Subcutaneous abdominal adipose tissue (tissue), 5 donors: ENCODE data around the gene ENO3.

Experiments used
- H3K27ac ChIP-seq: one replicate; pipeline ENCODE4 v1.7.0; 2013; ENCODE audit warnings: low read depth, mild to moderate bottlenecking, inconsistent platforms, low read length, moderate library complexity
- H3K27me3 ChIP-seq, 5 donors: one replicate each; pipeline ENCODE4 v1.7.0; 2013; ENCODE audit warnings: low read length in 5 of 5, inconsistent platforms in 1 of 5; ENCODE audit not compliant: control insufficient read depth in 5 of 5, insufficient read depth in 4 of 5
- H3K36me3 ChIP-seq, 5 donors: one replicate each; pipeline ENCODE4 v1.7.0; 2013; ENCODE audit warnings: low read length in 5 of 5; ENCODE audit not compliant: control insufficient read depth in 5 of 5, insufficient read depth in 5 of 5
- H3K4me1 ChIP-seq, 5 donors: one replicate each; pipeline ENCODE4 v1.7.0; 2013; ENCODE audit warnings: low read length in 5 of 5, mild to moderate bottlenecking in 3 of 5, moderate library complexity in 1 of 5; ENCODE audit not compliant: control insufficient read depth in 5 of 5, insufficient read depth in 5 of 5
- H3K4me3 ChIP-seq, 5 donors: one replicate each; pipeline ENCODE4 v1.7.0; 2013; ENCODE audit warnings: low read length in 5 of 5, low read depth in 1 of 5
- H3K9ac ChIP-seq, 5 donors: one replicate each; pipeline ENCODE4 v1.7.0; 2013; ENCODE audit warnings: low read length in 5 of 5, mild to moderate bottlenecking in 4 of 5, moderate library complexity in 3 of 5
- H3K9me3 ChIP-seq, 5 donors: one replicate each; pipeline ENCODE4 v1.7.0; 2013; ENCODE audit warnings: low read length in 5 of 5; ENCODE audit not compliant: control insufficient read depth in 5 of 5
- donor health status: healthy.
- donor health status: healthy.
- donor health status: healthy.
- donor health status: healthy.
- donor health status: healthy.

The ENO3 gene

DNA sequence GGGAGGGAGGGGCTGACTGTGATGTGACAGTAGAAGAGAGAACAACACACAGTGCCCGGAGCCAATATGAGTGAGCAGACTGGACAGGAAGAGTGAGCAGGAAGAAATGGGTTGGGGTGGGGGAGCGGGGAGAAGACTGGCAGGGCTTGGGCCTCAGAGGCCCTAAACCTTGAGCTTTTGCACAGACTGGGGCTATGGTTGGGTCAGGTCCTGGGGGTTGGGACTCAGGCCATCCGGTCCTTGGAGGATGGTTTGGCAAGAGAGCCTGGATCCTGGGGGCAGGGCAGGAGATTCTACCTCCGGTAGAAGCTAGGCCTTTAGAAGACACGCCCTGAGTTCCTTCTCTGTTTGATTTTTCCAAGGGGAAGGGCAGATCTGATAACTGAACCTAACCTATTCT, 35.5 kb downstream of the ENO3 start:
- Histone ChIP-seq H3K4me3 (peak overlapping the region; percentile 70 to 91 (median 88)), H3K27ac (peak overlapping the region; percentile 97), H3K27me3 (no peaks in the 10 kb centered on the region), H3K9ac (peak overlapping the region; percentile 43 to 95 (median 87)), H3K4me1 (peaks cover 4 to 31% (median 26%) of the 10 kb centered on the region in 5 donors), H3K36me3 (peaks cover 0 to 26% (median 20%) of the 10 kb centered on the region in 5 donors), H3K9me3 (no peaks in the 10 kb centered on the region)

GRCh38 chr17:4986951-4987766, 36.2 kb downstream of the ENO3 start, which contains the start of gene CAMTA2:
Gene CAMTA2 (minus strand): TSS chr17:4987675. CDS start chr17:4986222, 1,453 bp downstream.
- H3K27ac ChIP-seq: peak within 1 kb of the TSS; percentile 97

GRCh38 chr17:4987767-4988567, 37.0 kb downstream of the ENO3 start:
- peaks cover 0 to 11% (median 6%) of the 10 kb centered on the region in 5 donors for H3K36me3 ChIP-seq
- peak overlapping the region; percentile 97 for H3K27ac ChIP-seq
- H3K27me3 ChIP-seq: no peaks in the 10 kb centered on the region
- peak overlapping the region; percentile 85 to 94 (median 91) for H3K4me3 ChIP-seq
- peak overlapping the region; percentile 32 to 95 (median 87) for H3K9ac ChIP-seq
- peaks cover 4 to 31% (median 26%) of the 10 kb centered on the region in 5 donors for H3K4me1 ChIP-seq
- no peaks in the 10 kb centered on the region for H3K9me3 ChIP-seq

More at GRCh38 chr17:4986951-4987766, 36.2 kb downstream of the ENO3 start, which contains the start of gene CAMTA2:
- Histone ChIP-seq H3K4me1 (peaks cover 4 to 31% (median 26%) of the 10 kb centered on the region in 5 donors), H3K9ac (peak within 1 kb of the TSS; percentile 43 to 95 (median 87)), H3K36me3 (peaks cover 0 to 19% (median 14%) of the 10 kb centered on the region in 5 donors), H3K9me3 (no peaks in the 10 kb centered on the region), H3K27me3 (no peaks in the 10 kb centered on the region), H3K4me3 (peak within 1 kb of the TSS; percentile 85 to 94 (median 91))

DNA sequence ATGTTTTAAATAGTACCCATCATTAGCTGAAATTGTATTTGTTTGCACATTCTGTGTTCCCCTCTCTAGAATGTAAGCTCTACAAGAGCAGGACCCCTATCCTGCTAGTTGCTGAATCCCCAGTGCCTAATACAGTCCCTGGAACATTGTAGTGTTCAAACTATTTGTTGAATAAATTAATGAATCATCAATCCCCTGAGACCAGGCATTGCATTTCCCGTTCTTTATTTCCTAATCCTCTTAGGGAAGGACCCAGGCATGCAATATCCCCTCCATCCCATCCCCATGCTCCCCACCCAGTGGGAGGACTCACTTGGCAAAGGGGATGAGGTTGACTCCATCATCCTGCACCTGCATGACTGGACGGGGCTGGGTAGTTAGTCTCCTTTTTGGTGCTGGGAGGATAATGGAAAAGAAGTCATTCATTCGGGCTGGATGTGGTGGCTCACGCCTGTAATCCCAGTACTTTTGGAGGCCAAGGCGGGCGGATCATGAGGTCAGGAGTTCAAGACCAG, 43.2 kb downstream of the ENO3 start:
- peaks cover 3 to 19% (median 17%) of the 10 kb centered on the region in 5 donors for H3K4me1 ChIP-seq
- no peak overlapping the region for H3K9ac ChIP-seq
- no peak overlapping the region for H3K4me3 ChIP-seq
- H3K9me3 ChIP-seq: no peaks in the 10 kb centered on the region
- no peaks in the 10 kb centered on the region for H3K27me3 ChIP-seq
- no peaks in the 10 kb centered on the region for H3K36me3 ChIP-seq
- no peak overlapping the region for H3K27ac ChIP-seq

- Histone ChIP-seq H3K27ac (peak within 1 kb of the TSS; percentile 76), H3K9ac (peak within 1 kb of the TSS; percentile 68 to 95 (median 92)), H3K27me3 (no peaks in the 10 kb centered on the region), H3K36me3 (peaks cover 0 to 19% (median 15%) of the 10 kb centered on the region in 5 donors), H3K4me1 (peaks cover 8 to 34% (median 33%) of the 10 kb centered on the region in 5 donors), H3K4me3 (peak within 1 kb of the TSS; percentile 79 to 96 (median 93)), H3K9me3 (no peaks in the 10 kb centered on the region)
Observed at GRCh38 chr17:4997302-4998026, 46.5 kb downstream of the ENO3 start, which contains the start of the genes INCA1 and KIF1C. Gene INCA1 (minus strand): TSS chr17:4997522. CDS start chr17:4994437, 3,085 bp downstream. Gene KIF1C (plus strand): TSS chr17:4997950. CDS start chr17:5000247, 2,297 bp downstream.

- Histone ChIP-seq H3K9me3 (no peaks in the 10 kb centered on the region), H3K9ac (peak overlapping the region; percentile 68 to 95 (median 92)), H3K27ac (peak overlapping the region; percentile 60), H3K36me3 (peaks cover 0 to 23% (median 20%) of the 10 kb centered on the region in 5 donors), H3K4me3 (peak overlapping the region; percentile 79 to 96 (median 93)), H3K4me1 (peaks cover 8 to 34% (median 33%) of the 10 kb centered on the region in 5 donors), H3K27me3 (no peaks in the 10 kb centered on the region)
Observed at GRCh38 chr17:4998027-4998731, 47.3 kb downstream of the ENO3 start.

GRCh38 chr17:4998732-4999429, 48.0 kb downstream of the ENO3 start:
- H3K4me1 ChIP-seq: peaks cover 8 to 34% (median 33%) of the 10 kb centered on the region in 5 donors
- H3K9ac ChIP-seq: peak overlapping the region; percentile 68 to 95 (median 92)
- no peaks in the 10 kb centered on the region for H3K27me3 ChIP-seq
- peak overlapping the region; percentile 79 to 96 (median 93) for H3K4me3 ChIP-seq
- H3K9me3 ChIP-seq: no peaks in the 10 kb centered on the region
- H3K36me3 ChIP-seq: peaks cover 0 to 30% (median 27%) of the 10 kb centered on the region in 5 donors
- peak overlapping the region; percentile 60 for H3K27ac ChIP-seq

DNA sequence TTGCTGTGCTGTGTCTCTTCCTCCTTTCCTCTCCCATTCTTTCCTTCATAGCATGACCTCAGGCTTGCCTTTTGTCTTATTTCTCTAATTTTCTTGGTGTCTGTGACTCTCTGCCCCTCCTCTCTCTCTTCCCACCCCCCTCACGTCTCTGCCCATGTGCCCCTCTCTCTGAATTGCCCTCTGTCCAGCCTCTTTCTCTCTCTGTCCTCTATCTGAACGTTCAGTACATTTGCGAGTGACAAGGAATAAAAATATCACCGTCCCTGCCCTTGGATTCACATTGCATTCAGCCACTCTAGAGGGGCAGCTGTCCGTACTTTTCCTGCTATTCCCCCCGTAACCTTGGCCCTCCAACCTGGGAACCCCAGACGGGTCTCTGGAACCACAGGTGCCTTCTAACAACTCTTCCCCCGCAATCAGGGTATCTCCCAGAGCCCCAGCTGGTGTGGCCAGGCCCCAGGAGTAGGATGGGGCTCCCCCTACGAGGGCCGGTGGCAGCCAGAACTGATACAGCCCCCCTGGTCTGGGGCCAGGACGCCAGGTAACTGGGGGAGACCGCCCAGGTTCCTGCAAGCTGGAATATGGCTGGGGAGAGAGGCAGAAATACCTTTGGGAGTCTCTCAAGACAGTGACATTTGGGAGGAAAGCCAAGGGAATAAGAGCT, 48.6 kb downstream of the ENO3 start:
- Histone ChIP-seq H3K27ac (no peak overlapping the region), H3K27me3 (no peaks in the 10 kb centered on the region), H3K4me1 (peaks cover 8 to 34% (median 33%) of the 10 kb centered on the region in 5 donors), H3K36me3 (peaks cover 0 to 37% (median 34%) of the 10 kb centered on the region in 5 donors), H3K9ac (peak overlapping the region in 4 of 5 donors; percentile 12 to 95 (median 92)), H3K9me3 (no peaks in the 10 kb centered on the region), H3K4me3 (peak overlapping the region; percentile 73 to 96 (median 93))
